HEK293 (cell line): ENCODE results near the gene AHCY.

ENCODE experiments used
- CTCF ChIA-PET: fragments of 350-600 bp; formaldehyde crosslinking; extraction: SDS; loops from one replicate; lab custom pipeline; 2021; ENCODE audit warnings: antibody characterized with exemption; lab: Yijun Ruan, JAX
- POLR2A ChIA-PET: fragments of 300-600 bp; formaldehyde crosslinking; extraction: SDS; loops from one replicate; lab custom pipeline; 2020; ENCODE audit warnings: antibody characterized with exemption, inconsistent platforms; lab: Yijun Ruan, JAX
- H3K27ac ChIP-seq: fragments of 200-500 bp; sonication (Bioruptor generic); 2 replicates; pipeline ENCODE4 v1.5.1; 2014; ENCODE audit warnings: low read depth, low read length, control low read depth, inconsistent platforms; ENCODE audit errors: extremely low read depth
- H3K36me3 ChIP-seq, 2 experiments: fragments of 200-500 bp in 1 of 2; sonication (Bioruptor generic) in 1 of 2; 1 replicate in 1 of 2; 2 replicates in 1 of 2; pipeline ENCODE4 v1.5.1; 2014 to 2017; ENCODE audit warnings: inconsistent platforms in 2 of 2, low read length in 2 of 2; ENCODE audit not compliant: control insufficient read depth in 2 of 2, insufficient read depth in 1 of 2
- H3K4me1 ChIP-seq: fragments of 200-500 bp; sonication (Bioruptor generic); 2 replicates; pipeline ENCODE4 v1.5.1; 2014; ENCODE audit warnings: mild to moderate bottlenecking, low read length, inconsistent platforms; ENCODE audit not compliant: control insufficient read depth, insufficient read depth
- H3K4me3 ChIP-seq: 2 replicates; pipeline ENCODE4 v1.5.1; 2011; ENCODE audit warnings: low read depth, mild to moderate bottlenecking, control low read depth, low read length, moderate library complexity
- H3K9me3 ChIP-seq: fragments of 200-500 bp; sonication (Bioruptor generic); 2 replicates; pipeline ENCODE4 v1.5.1; 2014; ENCODE audit warnings: low read depth, low read length, inconsistent platforms; ENCODE audit not compliant: control insufficient read depth, insufficient read depth
- GLIS1 ChIP-seq: fragments of 450-650 bp; formaldehyde crosslinking; IDR thresholded peaks from 2 replicates; pipeline ENCODE4 v1.5.1; 2016; ENCODE audit warnings: missing biosample characterization, missing genetic modification characterization
- HOXD13 ChIP-seq: sonication (generic); formaldehyde crosslinking; IDR thresholded peaks from 2 replicates; pipeline ENCODE4 v1.8.0; 2022; ENCODE audit warnings: missing genetic modification reagents, borderline replicate concordance
- KLF9 ChIP-seq: fragments of 450-650 bp; formaldehyde crosslinking; IDR thresholded peaks from 2 replicates; pipeline ENCODE4 v1.5.1; 2016; ENCODE audit warnings: missing biosample characterization, missing genetic modification characterization, low read depth
- SP3 ChIP-seq: fragments of 450-650 bp; formaldehyde crosslinking; IDR thresholded peaks from 2 replicates; pipeline ENCODE4 v1.5.1; 2016; ENCODE audit warnings: missing biosample characterization, missing genetic modification characterization
- ZBTB8A ChIP-seq: fragments of 450-650 bp; formaldehyde crosslinking; IDR thresholded peaks from 2 replicates; pipeline ENCODE4 v1.5.1; 2016; ENCODE audit warnings: missing biosample characterization, missing genetic modification characterization
- ZNF292 ChIP-seq: fragments of 450-650 bp; formaldehyde crosslinking; IDR thresholded peaks from 2 replicates; pipeline ENCODE4 v1.5.1; 2016; ENCODE audit warnings: low read depth, missing biosample characterization, missing genetic modification characterization, borderline replicate concordance
- ZNF341 ChIP-seq: fragments of 450-650 bp; formaldehyde crosslinking; IDR thresholded peaks from 2 replicates; pipeline ENCODE4; 2016; ENCODE audit warnings: low read depth, missing biosample characterization, missing genetic modification characterization
- ZNF623 ChIP-seq: fragments of 450-650 bp; formaldehyde crosslinking; IDR thresholded peaks from 2 replicates; pipeline ENCODE4 v1.5.1; 2016; ENCODE audit warnings: missing biosample characterization, missing genetic modification characterization
- ZNF629 ChIP-seq: fragments of 450-650 bp; formaldehyde crosslinking; IDR thresholded peaks from 2 replicates; pipeline ENCODE4 v1.5.1; 2017; ENCODE audit warnings: missing biosample characterization, missing genetic modification characterization
- ZNF792 ChIP-seq: fragments of 450-650 bp; formaldehyde crosslinking; IDR thresholded peaks from 2 replicates; pipeline ENCODE4 v1.5.1; 2016; ENCODE audit warnings: missing biosample characterization, missing genetic modification characterization
- TF ChIP-seq, protein P1 (sequence below): fragments of 450-650 bp; formaldehyde crosslinking; IDR thresholded peaks from 2 replicates; pipeline ENCODE4 v1.5.1; 2016; ENCODE audit warnings: missing biosample characterization, missing genetic modification characterization, borderline replicate concordance
- TF ChIP-seq, protein P2 (sequence below): fragments of 450-650 bp; formaldehyde crosslinking; IDR thresholded peaks from 2 replicates; pipeline ENCODE4 v1.5.1; 2016; ENCODE audit warnings: missing biosample characterization, missing genetic modification characterization, borderline replicate concordance
- TF ChIP-seq, protein P3 (sequence below): fragments of 450-650 bp; formaldehyde crosslinking; IDR thresholded peaks from 2 replicates; pipeline ENCODE4 v1.5.1; 2017; ENCODE audit warnings: missing biosample characterization, mild to moderate bottlenecking, missing genetic modification characterization, moderate library complexity
- TF ChIP-seq, protein P4 (sequence below): fragments of 450-650 bp; formaldehyde crosslinking; IDR thresholded peaks from 2 replicates; pipeline ENCODE4 v1.5.1; 2016; ENCODE audit warnings: missing biosample characterization, missing genetic modification characterization, borderline replicate concordance
- TF ChIP-seq, protein P5 (sequence below): fragments of 450-650 bp; formaldehyde crosslinking; IDR thresholded peaks from 2 replicates; pipeline ENCODE4 v1.5.1; 2016; ENCODE audit warnings: missing biosample characterization, missing genetic modification characterization, low read depth

Gene AHCY

GRCh38 chr20:34334654-34335407 is 31.7 kb upstream of the AHCY start (continued):
- TF ChIP-seq, protein P1, sequence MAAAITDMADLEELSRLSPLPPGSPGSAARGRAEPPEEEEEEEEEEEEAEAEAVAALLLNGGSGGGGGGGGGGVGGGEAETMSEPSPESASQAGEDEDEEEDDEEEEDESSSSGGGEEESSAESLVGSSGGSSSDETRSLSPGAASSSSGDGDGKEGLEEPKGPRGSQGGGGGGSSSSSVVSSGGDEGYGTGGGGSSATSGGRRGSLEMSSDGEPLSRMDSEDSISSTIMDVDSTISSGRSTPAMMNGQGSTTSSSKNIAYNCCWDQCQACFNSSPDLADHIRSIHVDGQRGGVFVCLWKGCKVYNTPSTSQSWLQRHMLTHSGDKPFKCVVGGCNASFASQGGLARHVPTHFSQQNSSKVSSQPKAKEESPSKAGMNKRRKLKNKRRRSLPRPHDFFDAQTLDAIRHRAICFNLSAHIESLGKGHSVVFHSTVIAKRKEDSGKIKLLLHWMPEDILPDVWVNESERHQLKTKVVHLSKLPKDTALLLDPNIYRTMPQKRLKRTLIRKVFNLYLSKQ = no peak
- TF ChIP-seq ZBTB8A (peak; percentile 60), ZNF623 (tag by site-specific recombination) (no peak), HOXD13 (no peak), GLIS1 (tag by site-specific recombination) (no peak)
- TF ChIP-seq, protein P2, sequence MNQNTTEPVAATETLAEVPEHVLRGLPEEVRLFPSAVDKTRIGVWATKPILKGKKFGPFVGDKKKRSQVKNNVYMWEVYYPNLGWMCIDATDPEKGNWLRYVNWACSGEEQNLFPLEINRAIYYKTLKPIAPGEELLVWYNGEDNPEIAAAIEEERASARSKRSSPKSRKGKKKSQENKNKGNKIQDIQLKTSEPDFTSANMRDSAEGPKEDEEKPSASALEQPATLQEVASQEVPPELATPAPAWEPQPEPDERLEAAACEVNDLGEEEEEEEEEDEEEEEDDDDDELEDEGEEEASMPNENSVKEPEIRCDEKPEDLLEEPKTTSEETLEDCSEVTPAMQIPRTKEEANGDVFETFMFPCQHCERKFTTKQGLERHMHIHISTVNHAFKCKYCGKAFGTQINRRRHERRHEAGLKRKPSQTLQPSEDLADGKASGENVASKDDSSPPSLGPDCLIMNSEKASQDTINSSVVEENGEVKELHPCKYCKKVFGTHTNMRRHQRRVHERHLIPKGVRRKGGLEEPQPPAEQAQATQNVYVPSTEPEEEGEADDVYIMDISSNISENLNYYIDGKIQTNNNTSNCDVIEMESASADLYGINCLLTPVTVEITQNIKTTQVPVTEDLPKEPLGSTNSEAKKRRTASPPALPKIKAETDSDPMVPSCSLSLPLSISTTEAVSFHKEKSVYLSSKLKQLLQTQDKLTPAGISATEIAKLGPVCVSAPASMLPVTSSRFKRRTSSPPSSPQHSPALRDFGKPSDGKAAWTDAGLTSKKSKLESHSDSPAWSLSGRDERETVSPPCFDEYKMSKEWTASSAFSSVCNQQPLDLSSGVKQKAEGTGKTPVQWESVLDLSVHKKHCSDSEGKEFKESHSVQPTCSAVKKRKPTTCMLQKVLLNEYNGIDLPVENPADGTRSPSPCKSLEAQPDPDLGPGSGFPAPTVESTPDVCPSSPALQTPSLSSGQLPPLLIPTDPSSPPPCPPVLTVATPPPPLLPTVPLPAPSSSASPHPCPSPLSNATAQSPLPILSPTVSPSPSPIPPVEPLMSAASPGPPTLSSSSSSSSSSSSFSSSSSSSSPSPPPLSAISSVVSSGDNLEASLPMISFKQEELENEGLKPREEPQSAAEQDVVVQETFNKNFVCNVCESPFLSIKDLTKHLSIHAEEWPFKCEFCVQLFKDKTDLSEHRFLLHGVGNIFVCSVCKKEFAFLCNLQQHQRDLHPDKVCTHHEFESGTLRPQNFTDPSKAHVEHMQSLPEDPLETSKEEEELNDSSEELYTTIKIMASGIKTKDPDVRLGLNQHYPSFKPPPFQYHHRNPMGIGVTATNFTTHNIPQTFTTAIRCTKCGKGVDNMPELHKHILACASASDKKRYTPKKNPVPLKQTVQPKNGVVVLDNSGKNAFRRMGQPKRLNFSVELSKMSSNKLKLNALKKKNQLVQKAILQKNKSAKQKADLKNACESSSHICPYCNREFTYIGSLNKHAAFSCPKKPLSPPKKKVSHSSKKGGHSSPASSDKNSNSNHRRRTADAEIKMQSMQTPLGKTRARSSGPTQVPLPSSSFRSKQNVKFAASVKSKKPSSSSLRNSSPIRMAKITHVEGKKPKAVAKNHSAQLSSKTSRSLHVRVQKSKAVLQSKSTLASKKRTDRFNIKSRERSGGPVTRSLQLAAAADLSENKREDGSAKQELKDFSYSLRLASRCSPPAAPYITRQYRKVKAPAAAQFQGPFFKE (tag by site-specific recombination) = no peak
- TF ChIP-seq, protein P3, sequence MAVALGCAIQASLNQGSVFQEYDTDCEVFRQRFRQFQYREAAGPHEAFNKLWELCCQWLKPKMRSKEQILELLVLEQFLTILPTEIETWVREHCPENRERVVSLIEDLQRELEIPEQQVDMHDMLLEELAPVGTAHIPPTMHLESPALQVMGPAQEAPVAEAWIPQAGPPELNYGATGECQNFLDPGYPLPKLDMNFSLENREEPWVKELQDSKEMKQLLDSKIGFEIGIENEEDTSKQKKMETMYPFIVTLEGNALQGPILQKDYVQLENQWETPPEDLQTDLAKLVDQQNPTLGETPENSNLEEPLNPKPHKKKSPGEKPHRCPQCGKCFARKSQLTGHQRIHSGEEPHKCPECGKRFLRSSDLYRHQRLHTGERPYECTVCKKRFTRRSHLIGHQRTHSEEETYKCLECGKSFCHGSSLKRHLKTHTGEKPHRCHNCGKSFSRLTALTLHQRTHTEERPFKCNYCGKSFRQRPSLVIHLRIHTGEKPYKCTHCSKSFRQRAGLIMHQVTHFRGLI (tag by site-specific recombination) = no peak
- TF ChIP-seq, all 188 proteins: peak for 5

DNA sequence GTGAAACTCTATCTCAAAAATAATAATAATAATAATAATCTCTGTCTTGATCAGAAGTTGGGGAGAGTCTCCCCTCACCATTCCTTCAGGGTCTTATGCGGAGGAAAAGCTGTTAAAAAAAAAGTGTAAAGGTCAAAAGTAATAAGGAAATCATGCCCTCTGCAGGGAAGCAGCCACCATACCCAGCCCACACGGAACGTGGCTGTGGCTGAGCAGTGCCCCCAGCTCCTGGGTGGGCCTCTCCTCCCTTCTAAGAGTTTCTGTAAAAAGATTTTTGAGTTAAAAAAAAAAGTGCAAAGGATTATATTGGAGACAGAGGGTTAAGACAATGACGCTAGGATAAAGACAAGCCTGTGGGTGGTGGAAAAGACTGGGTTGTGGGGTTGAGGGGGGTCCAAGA is 30.6 kb upstream of the AHCY start:
- Histone ChIP-seq H3K9me3 (no peaks in the 10 kb centered on the region), H3K4me3 (no peak overlapping the region), H3K36me3 (no peaks in the 10 kb centered on the region), H3K4me1 (peaks cover 5% of the 10 kb centered on the region; the same call in 1 of the 2 replicates), H3K27ac (no peak overlapping the region)
- ChIA-PET CTCF (interaction anchor here (0.7 to 3.8 kb wide), 4 partner anchors 21 to 52 kb away, joined by 3 to 23 read pairs (median 3); no protein-coding TSS in a partner anchor), POLR2A (no interaction called here)
- TF ChIP-seq, protein P3 (tag by site-specific recombination) = no peak
- TF ChIP-seq ZNF792 (tag by site-specific recombination) (no peak), SP3 (no peak), HOXD13 (no peak), ZNF341 (tag by site-specific recombination) (no peak), ZNF629 (tag by site-specific recombination) (no peak), ZNF292 (no peak), KLF9 (tag by site-specific recombination) (no peak)
- TF ChIP-seq, protein P4, sequence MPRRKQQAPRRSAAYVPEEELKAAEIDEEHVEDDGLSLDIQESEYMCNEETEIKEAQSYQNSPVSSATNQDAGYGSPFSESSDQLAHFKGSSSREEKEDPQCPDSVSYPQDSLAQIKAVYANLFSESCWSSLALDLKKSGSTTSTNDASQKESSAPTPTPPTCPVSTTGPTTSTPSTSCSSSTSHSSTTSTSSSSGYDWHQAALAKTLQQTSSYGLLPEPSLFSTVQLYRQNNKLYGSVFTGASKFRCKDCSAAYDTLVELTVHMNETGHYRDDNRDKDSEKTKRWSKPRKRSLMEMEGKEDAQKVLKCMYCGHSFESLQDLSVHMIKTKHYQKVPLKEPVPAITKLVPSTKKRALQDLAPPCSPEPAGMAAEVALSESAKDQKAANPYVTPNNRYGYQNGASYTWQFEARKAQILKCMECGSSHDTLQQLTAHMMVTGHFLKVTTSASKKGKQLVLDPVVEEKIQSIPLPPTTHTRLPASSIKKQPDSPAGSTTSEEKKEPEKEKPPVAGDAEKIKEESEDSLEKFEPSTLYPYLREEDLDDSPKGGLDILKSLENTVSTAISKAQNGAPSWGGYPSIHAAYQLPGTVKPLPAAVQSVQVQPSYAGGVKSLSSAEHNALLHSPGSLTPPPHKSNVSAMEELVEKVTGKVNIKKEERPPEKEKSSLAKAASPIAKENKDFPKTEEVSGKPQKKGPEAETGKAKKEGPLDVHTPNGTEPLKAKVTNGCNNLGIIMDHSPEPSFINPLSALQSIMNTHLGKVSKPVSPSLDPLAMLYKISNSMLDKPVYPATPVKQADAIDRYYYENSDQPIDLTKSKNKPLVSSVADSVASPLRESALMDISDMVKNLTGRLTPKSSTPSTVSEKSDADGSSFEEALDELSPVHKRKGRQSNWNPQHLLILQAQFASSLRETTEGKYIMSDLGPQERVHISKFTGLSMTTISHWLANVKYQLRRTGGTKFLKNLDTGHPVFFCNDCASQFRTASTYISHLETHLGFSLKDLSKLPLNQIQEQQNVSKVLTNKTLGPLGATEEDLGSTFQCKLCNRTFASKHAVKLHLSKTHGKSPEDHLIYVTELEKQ (tag by site-specific recombination) = no peak
- TF ChIP-seq, protein P5, sequence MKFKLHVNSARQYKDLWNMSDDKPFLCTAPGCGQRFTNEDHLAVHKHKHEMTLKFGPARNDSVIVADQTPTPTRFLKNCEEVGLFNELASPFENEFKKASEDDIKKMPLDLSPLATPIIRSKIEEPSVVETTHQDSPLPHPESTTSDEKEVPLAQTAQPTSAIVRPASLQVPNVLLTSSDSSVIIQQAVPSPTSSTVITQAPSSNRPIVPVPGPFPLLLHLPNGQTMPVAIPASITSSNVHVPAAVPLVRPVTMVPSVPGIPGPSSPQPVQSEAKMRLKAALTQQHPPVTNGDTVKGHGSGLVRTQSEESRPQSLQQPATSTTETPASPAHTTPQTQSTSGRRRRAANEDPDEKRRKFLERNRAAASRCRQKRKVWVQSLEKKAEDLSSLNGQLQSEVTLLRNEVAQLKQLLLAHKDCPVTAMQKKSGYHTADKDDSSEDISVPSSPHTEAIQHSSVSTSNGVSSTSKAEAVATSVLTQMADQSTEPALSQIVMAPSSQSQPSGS (tag by site-specific recombination) = no peak
